ENCODE measurements around the gene ARID5B. TPM values are rescaled to one million over a fixed set of nuclear protein-coding genes. Genes with fewer than 3 reads are reported as not detected.

Gene ARID5B
- total and polyA plus RNA-seq, 2 experiments from 2014 or later, result 53.2 to 55.0 TPM

- Histone ChIP-seq H3K27me3 (no peaks in the 10 kb centered on the region), H3K9me3 (ENCODE audit: low read depth) (no peaks in the 10 kb centered on the region), H4K20me1 (ENCODE audit: insufficient read depth, poor library complexity, severe bottlenecking) (peaks cover 16% of the 10 kb centered on the region), H3K9me2 (replicated peaks; ENCODE audit: insufficient read depth) (no peaks in the 10 kb centered on the region), H3K4me3 (no peak overlapping the region), H3K4me2 (no peak overlapping the region), H2AFZ (no peak overlapping the region), H3K27ac (no peak overlapping the region), H3K4me1 (ENCODE audit: insufficient read depth) (no peaks in the 10 kb centered on the region), H3K36me3 (replicated peaks; ENCODE audit: insufficient read depth, low read depth) (peaks cover 6% of the 10 kb centered on the region), H3K79me2 (peaks cover 97% of the 10 kb centered on the region)
- DNase-seq (ENCODE audit: low spot score), result no peak
- TF ChIP-seq EZH2phosphoT487 (IDR thresholded peaks at IDR 0.05; ENCODE audit: low read depth, severe bottlenecking, unreplicated experiment) (no peak), EZH2 (IDR thresholded peaks at IDR 0.05; ENCODE audit: borderline replicate concordance) (no peak)
- TF ChIP-seq, protein P1, sequence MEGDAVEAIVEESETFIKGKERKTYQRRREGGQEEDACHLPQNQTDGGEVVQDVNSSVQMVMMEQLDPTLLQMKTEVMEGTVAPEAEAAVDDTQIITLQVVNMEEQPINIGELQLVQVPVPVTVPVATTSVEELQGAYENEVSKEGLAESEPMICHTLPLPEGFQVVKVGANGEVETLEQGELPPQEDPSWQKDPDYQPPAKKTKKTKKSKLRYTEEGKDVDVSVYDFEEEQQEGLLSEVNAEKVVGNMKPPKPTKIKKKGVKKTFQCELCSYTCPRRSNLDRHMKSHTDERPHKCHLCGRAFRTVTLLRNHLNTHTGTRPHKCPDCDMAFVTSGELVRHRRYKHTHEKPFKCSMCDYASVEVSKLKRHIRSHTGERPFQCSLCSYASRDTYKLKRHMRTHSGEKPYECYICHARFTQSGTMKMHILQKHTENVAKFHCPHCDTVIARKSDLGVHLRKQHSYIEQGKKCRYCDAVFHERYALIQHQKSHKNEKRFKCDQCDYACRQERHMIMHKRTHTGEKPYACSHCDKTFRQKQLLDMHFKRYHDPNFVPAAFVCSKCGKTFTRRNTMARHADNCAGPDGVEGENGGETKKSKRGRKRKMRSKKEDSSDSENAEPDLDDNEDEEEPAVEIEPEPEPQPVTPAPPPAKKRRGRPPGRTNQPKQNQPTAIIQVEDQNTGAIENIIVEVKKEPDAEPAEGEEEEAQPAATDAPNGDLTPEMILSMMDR (IDR thresholded peaks at IDR 0.05; ENCODE audit: poor library complexity), result no peak
- 92% methylated on average over 5 of the region's 5 CpGs for WGBS (ENCODE audit: low lambda C conversion rate, missing lambda C conversion rate)
Observed at GRCh38 chr10:61911425-61911824, 9.9 kb downstream of the ARID5B start.

DNA sequence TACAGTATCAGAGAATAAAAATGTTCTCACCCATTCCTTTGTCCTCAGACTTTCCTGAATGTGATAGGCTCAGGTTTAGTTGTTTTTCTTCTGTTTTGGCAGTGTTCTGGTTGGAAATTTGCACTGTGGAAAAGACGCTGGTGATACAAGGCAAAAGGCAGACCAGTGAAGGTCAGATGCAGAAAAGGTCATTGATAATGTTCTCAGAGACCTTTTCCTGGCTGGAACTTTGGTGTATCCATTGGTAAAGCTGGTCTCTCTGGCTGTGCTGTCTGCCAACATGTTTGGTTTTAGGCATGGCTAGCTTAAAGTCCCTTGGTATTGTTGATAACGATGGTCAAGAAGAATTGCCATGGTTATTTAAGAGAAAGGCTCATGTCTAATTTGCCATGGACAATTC lies 11.5 kb downstream of the ARID5B start:
- no peak overlapping the region for H3K27ac ChIP-seq
- no peaks in the 10 kb centered on the region for H3K27me3 ChIP-seq
- 87% methylated on average over 2 of the region's 2 CpGs for WGBS (ENCODE audit: low lambda C conversion rate, missing lambda C conversion rate)
- H2AFZ ChIP-seq, result no peak overlapping the region
- no peaks in the 10 kb centered on the region for H3K9me2 ChIP-seq (replicated peaks; ENCODE audit: insufficient read depth)
- peaks cover 97% of the 10 kb centered on the region for H3K79me2 ChIP-seq
- no peaks in the 10 kb centered on the region for H3K4me1 ChIP-seq (ENCODE audit: insufficient read depth)
- no peak overlapping the region for H3K4me2 ChIP-seq
- no peak for DNase-seq (ENCODE audit: low spot score)
- H4K20me1 ChIP-seq (ENCODE audit: insufficient read depth, poor library complexity, severe bottlenecking), result peaks cover 14% of the 10 kb centered on the region
- peaks cover 6% of the 10 kb centered on the region for H3K36me3 ChIP-seq (replicated peaks; ENCODE audit: insufficient read depth, low read depth)
- H3K4me3 ChIP-seq, result no peak overlapping the region
- no peaks in the 10 kb centered on the region for H3K9me3 ChIP-seq (ENCODE audit: low read depth)
- no peak for TF ChIP-seq EZH2phosphoT487 (IDR thresholded peaks at IDR 0.05; ENCODE audit: low read depth, severe bottlenecking, unreplicated experiment)
- no peak for TF ChIP-seq EZH2 (IDR thresholded peaks at IDR 0.05; ENCODE audit: borderline replicate concordance)
- TF ChIP-seq, protein P1 (IDR thresholded peaks at IDR 0.05; ENCODE audit: poor library complexity), result no peak

- H2AFZ ChIP-seq, result no peak overlapping the region
- peaks cover 13% of the 10 kb centered on the region for H4K20me1 ChIP-seq (ENCODE audit: insufficient read depth, poor library complexity, severe bottlenecking)
- peaks cover 100% of the 10 kb centered on the region for H3K79me2 ChIP-seq
- H3K36me3 ChIP-seq (replicated peaks; ENCODE audit: insufficient read depth, low read depth), result peaks cover 6% of the 10 kb centered on the region
- TF ChIP-seq EZH2 (IDR thresholded peaks at IDR 0.05; ENCODE audit: borderline replicate concordance) (no peak), EZH2phosphoT487 (IDR thresholded peaks at IDR 0.05; ENCODE audit: low read depth, severe bottlenecking, unreplicated experiment) (no peak)
- TF ChIP-seq, protein P1 (IDR thresholded peaks at IDR 0.05; ENCODE audit: poor library complexity), result no peak
- no peaks in the 10 kb centered on the region for H3K27me3 ChIP-seq
- peaks cover 1% of the 10 kb centered on the region for H3K4me1 ChIP-seq (ENCODE audit: insufficient read depth)
- no peak overlapping the region for H3K27ac ChIP-seq
- WGBS (ENCODE audit: low lambda C conversion rate, missing lambda C conversion rate), result 91% methylated on average over 1 of the region's 1 CpG
- no peak for DNase-seq (ENCODE audit: low spot score)
- no peak overlapping the region for H3K4me3 ChIP-seq
- H3K9me3 ChIP-seq (ENCODE audit: low read depth), result no peaks in the 10 kb centered on the region
- no peaks in the 10 kb centered on the region for H3K9me2 ChIP-seq (replicated peaks; ENCODE audit: insufficient read depth)
- H3K4me2 ChIP-seq, result no peak overlapping the region
Observed at GRCh38 chr10:61918140-61918539, 16.6 kb downstream of the ARID5B start.

DNA sequence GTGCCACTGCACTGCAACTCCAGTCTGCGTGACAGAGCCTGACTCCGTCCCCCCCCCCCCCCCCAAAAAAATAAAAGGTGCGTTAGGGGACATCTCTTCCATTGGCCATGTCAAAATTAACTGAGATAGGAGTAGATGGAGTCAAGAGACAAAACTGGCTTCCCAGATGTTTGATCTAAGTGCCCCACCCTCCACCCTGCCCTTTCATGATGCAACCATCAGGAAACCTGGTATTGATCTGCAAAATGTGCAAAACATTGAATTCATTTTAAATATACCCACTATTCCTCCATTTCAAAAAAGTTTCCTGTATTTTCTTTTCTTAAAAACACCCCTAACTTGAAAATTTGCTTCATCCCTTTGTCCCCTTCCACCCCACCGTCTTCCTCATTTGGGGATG lies 17.5 kb downstream of the ARID5B start:
- H3K4me2 ChIP-seq, result no peak overlapping the region
- 77% methylated on average over 2 of the region's 4 CpGs for WGBS (ENCODE audit: low lambda C conversion rate, missing lambda C conversion rate)
- H3K4me1 ChIP-seq (ENCODE audit: insufficient read depth), result peaks cover 10% of the 10 kb centered on the region
- peaks cover 14% of the 10 kb centered on the region for H4K20me1 ChIP-seq (ENCODE audit: insufficient read depth, poor library complexity, severe bottlenecking)
- H3K9me2 ChIP-seq (replicated peaks; ENCODE audit: insufficient read depth), result no peaks in the 10 kb centered on the region
- H2AFZ ChIP-seq, result no peak overlapping the region
- no peaks in the 10 kb centered on the region for H3K9me3 ChIP-seq (ENCODE audit: low read depth)
- no peak overlapping the region for H3K27ac ChIP-seq
- H3K79me2 ChIP-seq, result peaks cover 100% of the 10 kb centered on the region
- H3K27me3 ChIP-seq, result no peaks in the 10 kb centered on the region
- H3K4me3 ChIP-seq, result no peak overlapping the region
- DNase-seq (ENCODE audit: low spot score), result no peak
- no peak for TF ChIP-seq EZH2phosphoT487 (IDR thresholded peaks at IDR 0.05; ENCODE audit: low read depth, severe bottlenecking, unreplicated experiment)
- TF ChIP-seq, protein P1 (IDR thresholded peaks at IDR 0.05; ENCODE audit: poor library complexity), result no peak
- TF ChIP-seq EZH2 (IDR thresholded peaks at IDR 0.05; ENCODE audit: borderline replicate concordance), result no peak
- peaks cover 6% of the 10 kb centered on the region for H3K36me3 ChIP-seq (replicated peaks; ENCODE audit: insufficient read depth, low read depth)
